SH-SY5Y (cell line): ENCODE measurements around the gene PCF11.

ENCODE experiments used
- GATA2 ChIP-seq: IDR thresholded peaks from 2 replicates; pipeline ENCODE4 v1.6.1; 2011; ENCODE audit warnings: mild to moderate bottlenecking, low read depth, low read length
- GATA3 ChIP-seq: IDR thresholded peaks from 2 replicates; pipeline ENCODE4 v1.6.1; 2011; ENCODE audit warnings: low read depth, mild to moderate bottlenecking, low read length, moderate library complexity

GRCh38 chr11:83120327-83120726 lies 36.6 kb upstream of the PCF11 start:
- TF ChIP-seq GATA2 (no peak), GATA3 (no peak)
